Parathyroid adenoma (tissue), 2 donors: Measurements from ENCODE around the gene TEDC1.

Experiments
- H2AFZ ChIP-seq: fragments of 300-600 bp; sonication (generic); one replicate; pipeline ENCODE4 v1.7.0; 2017; ENCODE audit warnings: antibody characterized with exemption, mild to moderate bottlenecking
- H3K27ac ChIP-seq: fragments of 300-600 bp; sonication (generic); one replicate; pipeline ENCODE4 v1.7.0; 2017
- H3K27me3 ChIP-seq: fragments of 300-600 bp; sonication (generic); one replicate; pipeline ENCODE4 v1.7.0; 2017; ENCODE audit warnings: low read length; ENCODE audit not compliant: control insufficient read depth, insufficient read depth
- H3K36me3 ChIP-seq: fragments of 300-600 bp; sonication (generic); one replicate; pipeline ENCODE4 v1.7.0; 2017; ENCODE audit warnings: low read length; ENCODE audit not compliant: control insufficient read depth, insufficient read depth
- H3K4me1 ChIP-seq: fragments of 300-600 bp; sonication (generic); one replicate; pipeline ENCODE4 v1.7.0; 2017; ENCODE audit warnings: control low read depth
- H3K4me2 ChIP-seq: fragments of 300-600 bp; sonication (generic); one replicate; pipeline ENCODE4 v1.7.0; 2017; ENCODE audit warnings: low read length
- H3K4me3 ChIP-seq: fragments of 300-600 bp; sonication (generic); one replicate; pipeline ENCODE4 v1.7.0; 2017; ENCODE audit warnings: low read depth, low read length
- H3K79me2 ChIP-seq: fragments of 300-600 bp; sonication (generic); one replicate; pipeline ENCODE4 v1.7.0; 2017; ENCODE audit warnings: control low read depth
- H3K9ac ChIP-seq: fragments of 300-600 bp; sonication (generic); one replicate; pipeline ENCODE4 v1.7.0; 2017; ENCODE audit warnings: mild to moderate bottlenecking
- H3K9me3 ChIP-seq: fragments of 300-600 bp; sonication (generic); one replicate; pipeline ENCODE4 v1.7.0; 2017; ENCODE audit warnings: low read length; ENCODE audit not compliant: control insufficient read depth
- CTCF ChIP-seq: fragments of 300-600 bp; sonication (generic); IDR thresholded peaks from one replicate; pipeline ENCODE4 v1.7.0; 2017; ENCODE audit warnings: antibody characterized with exemption, mild to moderate bottlenecking
- donor health status: primary hyperparathyroidism.

TEDC1 gene

DNA sequence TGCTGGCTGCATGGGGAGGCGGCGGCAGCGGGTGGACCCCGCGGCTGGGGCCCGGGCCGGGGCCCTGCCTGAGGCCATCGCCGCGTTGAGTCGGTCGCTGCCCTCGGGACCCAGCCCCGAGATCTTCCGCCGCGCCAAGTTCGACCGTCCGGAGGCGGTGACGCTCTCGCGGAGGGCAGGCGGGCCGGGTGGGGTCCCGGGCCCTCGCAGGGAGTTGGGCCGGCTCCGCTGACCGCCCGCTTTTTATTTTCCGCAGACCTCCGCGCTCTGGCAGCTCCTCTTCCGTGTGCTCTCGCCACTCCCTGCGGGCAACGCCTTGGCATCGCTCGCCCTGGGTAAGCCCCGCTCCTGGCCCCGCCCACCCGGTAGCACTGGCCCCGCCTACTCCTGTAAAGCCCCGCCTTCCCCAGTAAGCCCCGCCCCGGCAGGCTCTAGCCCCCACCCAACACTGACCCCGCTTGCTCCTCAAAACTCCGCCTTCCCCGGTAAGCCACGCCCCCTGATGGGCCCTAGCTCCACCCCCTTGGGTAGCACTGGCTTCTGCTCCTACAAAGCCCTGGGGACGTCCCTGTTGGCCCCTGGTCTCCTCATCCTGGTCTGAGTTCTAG is 424 bp downstream of the TEDC1 start:
- H3K4me1 ChIP-seq: peaks cover 5% of the 10 kb centered on the region
- peak overlapping the region; percentile 60 for H3K27ac ChIP-seq
- H3K27me3 ChIP-seq: peaks cover 7% of the 10 kb centered on the region
- H3K4me2 ChIP-seq: peak overlapping the region; percentile 60
- no peaks in the 10 kb centered on the region for H3K9me3 ChIP-seq
- no peak overlapping the region for H3K9ac ChIP-seq
- H3K79me2 ChIP-seq: no peaks in the 10 kb centered on the region
- H2AFZ ChIP-seq: peak overlapping the region; percentile 91
- no peak for TF ChIP-seq CTCF
- H3K36me3 ChIP-seq: no peaks in the 10 kb centered on the region
- H3K4me3 ChIP-seq: peak overlapping the region; percentile 47

GRCh38 chr14:105492031-105492970 is 1.3 kb downstream of the TEDC1 start:
- no peak overlapping the region for H3K4me2 ChIP-seq
- no peak for TF ChIP-seq CTCF
- H3K79me2 ChIP-seq: no peaks in the 10 kb centered on the region
- H3K9ac ChIP-seq: no peak overlapping the region
- H2AFZ ChIP-seq: no peak overlapping the region
- peaks cover 5% of the 10 kb centered on the region for H3K4me1 ChIP-seq
- H3K9me3 ChIP-seq: no peaks in the 10 kb centered on the region
- no peak overlapping the region for H3K27ac ChIP-seq
- H3K4me3 ChIP-seq: no peak overlapping the region
- H3K27me3 ChIP-seq: peaks cover 3% of the 10 kb centered on the region
- no peaks in the 10 kb centered on the region for H3K36me3 ChIP-seq

GRCh38 chr14:105492971-105493871 is 2.2 kb downstream of the TEDC1 start:
- Histone ChIP-seq H3K9me3 (no peaks in the 10 kb centered on the region), H3K9ac (no peak overlapping the region), H3K4me2 (no peak overlapping the region), H3K36me3 (no peaks in the 10 kb centered on the region), H2AFZ (no peak overlapping the region), H3K79me2 (no peaks in the 10 kb centered on the region), H3K4me1 (peaks cover 5% of the 10 kb centered on the region), H3K27ac (no peak overlapping the region), H3K27me3 (no peaks in the 10 kb centered on the region), H3K4me3 (no peak overlapping the region)
- no peak for TF ChIP-seq CTCF

DNA sequence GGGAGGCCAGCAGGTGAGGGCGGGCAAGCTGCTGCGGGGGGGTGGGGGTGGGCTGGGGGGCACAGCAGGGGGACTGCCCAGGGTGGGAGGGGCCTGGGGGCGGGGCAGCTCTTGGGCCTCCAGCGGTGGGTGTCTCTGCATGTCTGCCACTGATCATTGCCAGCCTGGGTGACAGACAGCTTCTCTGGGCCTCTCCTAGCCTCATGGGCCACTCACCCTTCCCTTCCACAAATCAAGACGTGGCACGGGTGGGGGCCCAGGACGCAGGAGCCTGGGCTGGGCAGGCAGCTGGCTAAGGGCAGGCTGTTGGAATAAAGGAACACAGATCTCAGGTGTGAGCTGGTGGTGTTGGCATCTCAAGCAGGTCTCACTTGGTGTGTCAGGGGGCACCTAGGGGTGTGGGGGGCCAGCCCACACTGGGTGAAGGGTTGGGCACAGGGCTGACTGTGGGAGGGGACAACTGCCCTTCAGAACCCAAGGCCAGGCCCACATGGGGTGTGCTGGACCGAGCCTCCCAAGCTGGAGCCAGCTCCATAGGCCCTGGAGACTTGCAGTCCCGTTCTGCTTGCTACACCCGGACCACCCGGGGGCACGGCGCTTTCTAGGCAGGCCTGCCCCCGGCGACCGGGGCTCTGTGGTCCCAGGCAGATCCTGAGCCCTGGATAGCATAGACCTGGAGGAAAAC is 3.0 kb downstream of the TEDC1 start:
- Histone ChIP-seq H3K27me3 (no peaks in the 10 kb centered on the region), H3K4me3 (no peak overlapping the region), H3K79me2 (no peaks in the 10 kb centered on the region), H3K4me2 (no peak overlapping the region), H2AFZ (no peak overlapping the region), H3K36me3 (no peaks in the 10 kb centered on the region), H3K9ac (no peak overlapping the region), H3K27ac (no peak overlapping the region), H3K4me1 (peaks cover 5% of the 10 kb centered on the region), H3K9me3 (no peaks in the 10 kb centered on the region)
- no peak for TF ChIP-seq CTCF
